GM18505 (cell line): ENCODE measurements around the gene COL4A6.

Experiments used
- ATAC-seq: cut with Tn5 transposase; IDR thresholded peaks from one replicate; pipeline ENCODE4 v1.9.1; 2021; ENCODE audit not compliant: unreplicated experiment
- POLR2A ChIP-seq: IDR thresholded peaks from 4 replicates; pipeline ENCODE4 v1.6.1; 2011; ENCODE audit warnings: borderline replicate concordance; ENCODE audit not compliant: insufficient read depth, insufficient read length; ENCODE audit errors: extremely low read depth

COL4A6 gene

DNA sequence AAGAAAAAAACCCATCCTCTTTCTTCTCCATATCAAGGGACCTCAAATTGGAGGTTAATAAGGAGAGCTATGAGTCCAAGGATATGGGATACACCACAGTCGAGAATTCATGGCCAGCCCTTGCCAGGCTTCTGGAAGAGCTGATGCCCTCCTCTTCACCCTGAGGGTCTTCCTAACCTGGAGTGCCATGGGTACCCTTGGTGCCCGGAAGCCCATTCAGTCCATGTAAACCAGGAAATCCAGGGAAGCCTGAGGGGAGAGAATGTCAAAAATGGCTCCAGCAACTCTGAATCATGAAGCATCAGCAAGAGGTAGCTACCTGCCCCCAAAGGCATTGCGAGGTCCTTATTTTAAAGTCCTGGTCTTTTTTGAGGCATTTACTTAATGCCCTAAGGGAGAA is 268.5 kb downstream of the COL4A6 start:
- ATAC-seq, result no peak
- TF ChIP-seq POLR2A, result no peak

DNA sequence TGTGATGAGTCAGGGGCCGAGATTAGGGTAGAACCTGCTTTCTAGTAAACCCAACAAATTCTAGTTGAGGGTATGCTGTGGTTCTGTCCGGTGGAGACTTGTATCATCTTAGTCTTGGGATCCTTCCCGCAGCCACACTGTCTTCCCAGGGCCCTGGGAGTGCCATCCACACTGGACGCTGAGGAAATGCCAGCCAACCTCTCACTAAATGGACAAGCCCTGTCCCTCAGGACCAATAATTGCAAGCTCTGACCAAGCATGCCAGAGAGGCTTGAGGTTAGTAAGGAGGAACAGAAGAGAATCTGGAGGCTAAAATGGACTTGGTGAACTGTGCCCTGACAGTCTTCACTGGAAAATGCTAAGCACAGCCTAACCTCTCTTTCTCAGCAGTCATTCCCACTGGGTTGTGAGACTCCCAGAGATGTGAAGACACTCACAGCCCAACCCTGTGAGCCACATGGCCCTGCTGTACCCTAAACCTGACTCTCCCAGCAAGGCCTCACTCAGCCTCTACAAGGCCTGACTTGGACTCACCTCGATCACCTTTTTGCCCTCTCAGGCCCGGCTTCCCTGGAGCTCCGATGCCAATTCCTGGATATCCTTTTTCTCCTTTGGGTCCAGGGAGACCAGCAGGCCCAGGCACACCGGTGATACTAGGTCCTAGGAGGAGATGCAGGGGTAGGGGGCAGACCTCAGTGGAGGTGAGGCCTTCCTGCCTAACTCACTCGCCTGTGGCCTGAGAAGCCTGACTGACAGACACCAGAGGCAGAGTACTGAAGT is 269.1 kb downstream of the COL4A6 start:
- TF ChIP-seq POLR2A, result no peak
- no peak for ATAC-seq

GRCh38 chrX:108167211-108167872 is 270.9 kb downstream of the COL4A6 start:
- TF ChIP-seq POLR2A, result no peak
- no peak for ATAC-seq

DNA sequence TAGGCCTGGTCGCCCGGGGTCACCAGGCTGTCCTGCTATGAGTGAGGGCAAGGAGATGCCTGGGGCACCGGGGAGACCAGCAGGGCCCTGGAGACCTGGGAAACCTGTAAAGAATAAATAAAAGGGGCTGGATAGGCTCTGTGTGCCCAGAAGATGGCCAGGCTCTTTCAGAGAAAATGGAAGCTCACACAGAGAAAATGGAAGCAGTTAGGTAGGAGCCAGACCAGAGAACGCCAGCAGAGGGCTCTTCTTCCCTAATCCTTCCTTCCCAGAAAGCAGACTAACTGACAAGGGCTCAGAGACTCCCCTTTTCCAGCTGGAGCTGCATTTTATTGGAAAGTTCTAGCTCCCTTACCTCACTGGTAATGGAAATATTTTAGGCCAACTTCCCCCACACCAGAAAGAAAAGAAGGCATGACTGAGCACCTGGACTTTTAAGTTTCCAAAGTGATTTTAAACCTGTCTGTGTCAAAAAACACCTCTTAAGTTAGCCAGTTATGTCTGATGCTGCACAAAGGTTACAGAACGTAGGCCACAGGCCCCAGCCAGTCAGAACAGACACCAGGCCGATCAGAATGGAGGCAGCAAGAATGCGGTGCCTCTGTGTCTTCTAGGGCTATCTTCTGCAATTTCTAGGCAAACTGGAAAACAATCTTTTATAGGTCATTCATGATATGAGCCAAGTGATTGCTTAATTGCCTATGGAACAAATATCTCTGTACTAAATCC is 272.7 kb downstream of the COL4A6 start:
- no peak for ATAC-seq

GRCh38 chrX:108163333-108164082 is 274.7 kb downstream of the COL4A6 start:
- no peak for ATAC-seq
- no peak for TF ChIP-seq POLR2A

More for the DNA sequence above, 272.7 kb downstream of the COL4A6 start:
- no peak for TF ChIP-seq POLR2A

- no peak for ATAC-seq
- no peak for TF ChIP-seq POLR2A
These were observed 276.0 kb downstream of the COL4A6 start for GRCh38 chrX:108162265-108162664.

GRCh38 chrX:108160309-108160708 is 277.9 kb downstream of the COL4A6 start:
- no peak for TF ChIP-seq POLR2A

DNA sequence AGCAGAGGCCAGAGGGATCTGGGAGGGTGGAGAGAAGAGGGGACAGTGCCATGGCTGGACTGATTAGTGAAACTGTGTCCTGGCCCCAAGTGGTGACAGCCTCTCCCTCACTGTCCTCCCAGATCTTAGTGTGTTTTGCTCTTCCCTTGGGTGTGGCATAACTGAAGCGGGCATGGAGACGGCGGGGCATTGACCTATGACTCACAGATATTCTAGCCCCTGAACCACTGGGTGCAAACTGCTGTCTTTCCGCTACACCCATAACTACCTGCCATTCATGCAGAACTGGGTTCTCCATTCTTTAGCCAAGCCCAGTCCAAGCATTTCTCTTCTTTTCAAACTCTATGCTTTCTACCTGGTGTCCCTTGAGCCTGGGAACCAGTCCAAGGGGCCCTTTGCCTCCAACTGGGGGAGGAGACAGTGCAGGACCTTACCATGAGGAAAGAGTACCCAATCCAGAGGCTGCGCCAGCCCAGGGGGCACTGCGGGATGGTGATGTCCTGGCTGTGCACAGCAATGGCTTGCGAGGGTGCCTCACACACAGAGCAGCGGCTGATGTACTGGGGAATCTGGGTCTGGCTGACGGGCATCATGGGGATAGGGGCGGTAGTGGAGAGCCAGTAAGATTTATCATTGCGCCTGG is 279.1 kb downstream of the COL4A6 start:
- TF ChIP-seq POLR2A, result no peak
- no peak for ATAC-seq

More at GRCh38 chrX:108160309-108160708, 277.9 kb downstream of the COL4A6 start:
- ATAC-seq, result no peak

- no peak for ATAC-seq
These were observed 280.6 kb downstream of the COL4A6 start for GRCh38 chrX:108157628-108158027.

GRCh38 chrX:108156934-108157466 is 281.2 kb downstream of the COL4A6 start:
- TF ChIP-seq POLR2A, result no peak
- ATAC-seq, result no peak

More at GRCh38 chrX:108157628-108158027, 280.6 kb downstream of the COL4A6 start:
- no peak for TF ChIP-seq POLR2A

DNA sequence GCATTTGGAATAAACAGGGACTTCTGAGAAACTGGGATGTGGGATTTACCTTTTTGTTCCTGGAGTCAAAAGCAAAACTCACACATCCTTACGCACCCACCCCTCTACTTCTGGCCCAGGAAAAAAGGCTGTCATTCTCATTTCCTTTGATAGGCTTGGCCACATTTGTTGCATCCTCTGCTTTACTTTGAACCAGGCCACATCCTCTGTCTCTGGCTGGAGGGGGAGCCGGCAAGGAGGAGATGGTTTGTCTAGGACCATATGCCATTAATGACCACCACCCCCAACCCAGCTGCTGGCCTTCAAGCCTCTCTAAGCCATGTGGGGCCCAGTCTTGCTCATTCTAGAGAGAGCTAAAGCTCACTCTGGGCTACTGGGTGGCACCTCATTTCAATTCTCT is 282.1 kb downstream of the COL4A6 start:
- no peak for TF ChIP-seq POLR2A
- no peak for ATAC-seq

- ATAC-seq, result no peak
- TF ChIP-seq POLR2A, result no peak
These were observed 289.7 kb downstream of the COL4A6 start for GRCh38 chrX:108148524-108148923.
